ENCODE measurements around the gene GRID1. TPM values are rescaled to one million over a fixed set of nuclear protein-coding genes. Genes with fewer than 3 reads are reported as not detected.

The GRID1 gene
- total RNA-seq, 3 donors from 2014 or later = 2.3 to 8.5 (median 5.9) TPM

- no peaks in the 10 kb centered on the region for H3K4me1 ChIP-seq
- TF ChIP-seq, protein P1, sequence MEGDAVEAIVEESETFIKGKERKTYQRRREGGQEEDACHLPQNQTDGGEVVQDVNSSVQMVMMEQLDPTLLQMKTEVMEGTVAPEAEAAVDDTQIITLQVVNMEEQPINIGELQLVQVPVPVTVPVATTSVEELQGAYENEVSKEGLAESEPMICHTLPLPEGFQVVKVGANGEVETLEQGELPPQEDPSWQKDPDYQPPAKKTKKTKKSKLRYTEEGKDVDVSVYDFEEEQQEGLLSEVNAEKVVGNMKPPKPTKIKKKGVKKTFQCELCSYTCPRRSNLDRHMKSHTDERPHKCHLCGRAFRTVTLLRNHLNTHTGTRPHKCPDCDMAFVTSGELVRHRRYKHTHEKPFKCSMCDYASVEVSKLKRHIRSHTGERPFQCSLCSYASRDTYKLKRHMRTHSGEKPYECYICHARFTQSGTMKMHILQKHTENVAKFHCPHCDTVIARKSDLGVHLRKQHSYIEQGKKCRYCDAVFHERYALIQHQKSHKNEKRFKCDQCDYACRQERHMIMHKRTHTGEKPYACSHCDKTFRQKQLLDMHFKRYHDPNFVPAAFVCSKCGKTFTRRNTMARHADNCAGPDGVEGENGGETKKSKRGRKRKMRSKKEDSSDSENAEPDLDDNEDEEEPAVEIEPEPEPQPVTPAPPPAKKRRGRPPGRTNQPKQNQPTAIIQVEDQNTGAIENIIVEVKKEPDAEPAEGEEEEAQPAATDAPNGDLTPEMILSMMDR (IDR thresholded peaks at IDR 0.05) = no peak
- no peak for TF ChIP-seq POLR2A (IDR thresholded peaks at IDR 0.05)
- no peak for TF ChIP-seq POLR2AphosphoS5 (IDR thresholded peaks at IDR 0.05)
- no peaks in the 10 kb centered on the region for H3K27me3 ChIP-seq
- no peak overlapping the region for H3K27ac ChIP-seq
- H3K4me3 ChIP-seq = no peak overlapping the region
- no peaks in the 10 kb centered on the region for H3K9me3 ChIP-seq
- intact Hi-C loops (cut with DNase I; ENCODE audit: low total_unique reads) = no loop called here
- DNase-seq (ENCODE audit: low spot score in 2 of 2) = peak in 1 of 2 donors; percentile 25
- H3K36me3 ChIP-seq = no peaks in the 10 kb centered on the region
Measured at GRCh38 chr10:86312701-86313270, 53.8 kb downstream of the GRID1 start.

DNA sequence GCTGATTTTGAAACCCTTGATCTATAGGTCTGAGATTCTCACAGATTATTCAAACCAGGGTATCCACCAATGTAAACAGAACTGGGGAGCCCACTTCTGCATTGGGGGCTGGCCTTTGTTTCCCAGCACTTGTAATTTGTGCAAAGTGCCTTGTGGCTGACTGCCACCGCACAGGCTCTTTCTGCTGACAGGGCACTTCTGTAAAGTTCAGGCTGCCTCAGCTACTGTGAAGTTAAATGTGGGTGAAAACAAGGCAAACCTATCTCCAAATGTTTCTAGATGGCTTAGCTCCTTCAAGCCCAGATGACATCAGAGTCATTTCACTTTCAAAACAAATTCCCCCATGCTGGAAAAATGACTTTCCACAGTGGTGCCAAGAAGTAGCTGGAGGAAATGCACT, 54.7 kb downstream of the GRID1 start:
- no peaks in the 10 kb centered on the region for H3K27me3 ChIP-seq
- no peak overlapping the region for H3K4me3 ChIP-seq
- TF ChIP-seq, protein P1 (IDR thresholded peaks at IDR 0.05) = no peak
- TF ChIP-seq POLR2AphosphoS5 (IDR thresholded peaks at IDR 0.05) (no peak), POLR2A (IDR thresholded peaks at IDR 0.05) (no peak)
- H3K4me1 ChIP-seq = no peaks in the 10 kb centered on the region
- no peak for DNase-seq (ENCODE audit: low spot score in 2 of 2)
- H3K36me3 ChIP-seq = no peaks in the 10 kb centered on the region
- H3K9me3 ChIP-seq = no peaks in the 10 kb centered on the region
- intact Hi-C loops (cut with DNase I; ENCODE audit: low total_unique reads) = no loop called here
- H3K27ac ChIP-seq = no peak overlapping the region

DNA sequence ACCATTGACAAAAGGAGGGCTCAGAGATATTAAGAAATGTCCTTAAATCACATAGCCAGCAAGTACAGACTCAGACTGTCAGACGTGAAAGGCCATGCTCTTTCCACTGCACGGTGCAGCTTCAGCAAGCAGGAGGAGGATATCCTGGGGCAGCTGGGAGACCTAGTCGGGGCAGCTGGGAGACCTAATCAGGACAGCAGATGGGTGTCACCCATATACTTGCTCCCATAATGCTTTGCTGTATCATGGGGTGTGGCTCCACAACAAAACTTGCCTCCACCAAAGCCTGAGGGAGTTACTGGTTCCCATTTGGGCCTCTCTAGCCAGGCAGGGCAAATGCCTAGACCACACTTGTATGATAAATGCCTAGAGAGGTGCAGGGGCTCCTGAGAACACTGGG, 55.4 kb downstream of the GRID1 start:
- H3K36me3 ChIP-seq = no peaks in the 10 kb centered on the region
- peak in 1 of 2 donors; percentile 0 for DNase-seq (ENCODE audit: low spot score in 2 of 2)
- no peak overlapping the region for H3K27ac ChIP-seq
- no peak overlapping the region for H3K4me3 ChIP-seq
- TF ChIP-seq, protein P1 (IDR thresholded peaks at IDR 0.05) = no peak
- no peak for TF ChIP-seq POLR2AphosphoS5 (IDR thresholded peaks at IDR 0.05)
- no peak for TF ChIP-seq POLR2A (IDR thresholded peaks at IDR 0.05)
- no peaks in the 10 kb centered on the region for H3K9me3 ChIP-seq
- no peaks in the 10 kb centered on the region for H3K4me1 ChIP-seq
- intact Hi-C loops (cut with DNase I; ENCODE audit: low total_unique reads) = no loop called here
- no peaks in the 10 kb centered on the region for H3K27me3 ChIP-seq

DNA sequence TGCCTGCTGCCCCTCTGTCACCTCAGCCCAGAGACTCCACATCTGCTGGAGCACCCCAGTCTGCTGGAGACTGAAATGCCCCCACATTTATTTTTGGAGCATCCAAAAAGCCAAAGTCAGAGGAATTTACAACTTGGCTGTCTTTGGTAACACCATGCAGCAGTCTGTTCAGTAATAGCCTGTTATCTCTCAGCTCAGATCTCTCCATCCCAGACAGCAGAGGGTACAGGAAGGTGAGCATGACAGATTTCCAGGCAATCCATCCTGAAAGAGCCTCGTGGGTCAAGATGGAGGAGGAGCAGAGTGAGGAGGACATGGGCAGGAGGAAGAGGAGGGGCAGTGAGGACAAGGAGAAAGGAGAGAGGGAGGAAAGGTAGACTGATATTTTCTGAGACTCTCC, 55.9 kb downstream of the GRID1 start:
- no peak overlapping the region for H3K27ac ChIP-seq
- TF ChIP-seq, protein P1 (IDR thresholded peaks at IDR 0.05) = no peak
- TF ChIP-seq POLR2AphosphoS5 (IDR thresholded peaks at IDR 0.05) = no peak

GRCh38 chr10:86310291-86310690, 56.3 kb downstream of the GRID1 start:
- TF ChIP-seq POLR2A (IDR thresholded peaks at IDR 0.05) (no peak), POLR2AphosphoS5 (IDR thresholded peaks at IDR 0.05) (no peak)
- TF ChIP-seq, protein P1 (IDR thresholded peaks at IDR 0.05) = no peak
- H3K27ac ChIP-seq = no peak overlapping the region
- H3K4me3 ChIP-seq = no peak overlapping the region
- no peaks in the 10 kb centered on the region for H3K36me3 ChIP-seq
- H3K4me1 ChIP-seq = no peaks in the 10 kb centered on the region
- peak in 1 of 2 donors; percentile 27 for DNase-seq (ENCODE audit: low spot score in 2 of 2)
- intact Hi-C loops (cut with DNase I; ENCODE audit: low total_unique reads) = no loop called here
- no peaks in the 10 kb centered on the region for H3K27me3 ChIP-seq
- no peaks in the 10 kb centered on the region for H3K9me3 ChIP-seq

More for the DNA sequence above, 55.9 kb downstream of the GRID1 start:
- Histone ChIP-seq H3K36me3 (no peaks in the 10 kb centered on the region), H3K4me3 (no peak overlapping the region), H3K4me1 (no peaks in the 10 kb centered on the region), H3K27me3 (no peaks in the 10 kb centered on the region), H3K9me3 (no peaks in the 10 kb centered on the region)
- intact Hi-C loops (cut with DNase I; ENCODE audit: low total_unique reads) = no loop called here
- no peak for DNase-seq (ENCODE audit: low spot score in 2 of 2)

All from breast epithelium (tissue), 4 donors.